ENCODE results near the gene ALS2.

Gene ALS2

GRCh38 chr2:201786471-201786870 is 5.7 kb upstream of the ALS2 start:
- no peak overlapping the region for H4K8ac ChIP-seq (ENCODE audit: low read length)
- no peak overlapping the region for H3K18ac ChIP-seq (ENCODE audit: low read depth in 1 of 2, low read length in 2 of 2)
- no peak overlapping the region for H2AK5ac ChIP-seq (ENCODE audit: low read length, severe bottlenecking)

GRCh38 chr2:201785135-201785534 is 4.4 kb upstream of the ALS2 start:
- Histone ChIP-seq H2BK12ac (ENCODE audit: low read length in 2 of 2) (no peak overlapping the region), H2BK15ac (ENCODE audit: low read depth, poor library complexity, severe bottlenecking) (no peak overlapping the region), H3K4me2 (ENCODE audit: low read length, poor library complexity, severe bottlenecking) (no peak overlapping the region), H3K4me3 (ENCODE audit: insufficient read depth in 1 of 2, low read depth in 1 of 2, low read length in 2 of 2) (no peak overlapping the region), H2BK120ac (ENCODE audit: low read depth, low read length) (no peak overlapping the region), H3K4ac (ENCODE audit: low read depth in 1 of 2, low read length in 2 of 2) (no peak overlapping the region), H3K18ac (ENCODE audit: low read depth in 1 of 2, low read length in 2 of 2) (no peak overlapping the region), H3K4me1 (ENCODE audit: control insufficient read depth, insufficient read depth, low read depth, low read length) (peaks cover 2% of the 10 kb centered on the region), H4K91ac (ENCODE audit: low read length) (no peak overlapping the region), H2BK5ac (ENCODE audit: low read depth, low read length, poor library complexity, severe bottlenecking) (no peak overlapping the region), H3K14ac (ENCODE audit: low read length in 2 of 2) (no peak overlapping the region), H3K9me3 (ENCODE audit: control insufficient read depth, low read length) (no peaks in the 10 kb centered on the region), H3K27ac (ENCODE audit: low read length, poor library complexity, severe bottlenecking) (no peak overlapping the region), H3K79me1 (replicated peaks; ENCODE audit: low read length, poor library complexity, severe bottlenecking) (no peaks in the 10 kb centered on the region), H4K8ac (ENCODE audit: low read length) (no peak overlapping the region), H2AK5ac (ENCODE audit: low read length, severe bottlenecking) (no peak overlapping the region), H3K23ac (ENCODE audit: low read length in 2 of 2) (no peak overlapping the region), H2AFZ (ENCODE audit: low read depth, low read length) (no peak overlapping the region), H3K9ac (ENCODE audit: low read length) (no peak overlapping the region), H3K27me3 (ENCODE audit: control insufficient read depth in 1 of 2, insufficient read depth in 1 of 2, low read length in 2 of 2) (peaks cover 0 to 4% of the 10 kb centered on the region in 2 experiments), H3K36me3 (ENCODE audit: control insufficient read depth in 1 of 2, insufficient read depth in 2 of 2, low read depth in 1 of 2, low read length in 2 of 2) (no peaks in the 10 kb centered on the region)
- WGBS, result 82% methylated on average over 4 of the region's 4 CpGs
- no peak for DNase-seq

More at GRCh38 chr2:201786471-201786870, 5.7 kb upstream of the ALS2 start:
- no peak overlapping the region for H3K4me3 ChIP-seq (ENCODE audit: insufficient read depth in 1 of 2, low read depth in 1 of 2, low read length in 2 of 2)
- no peak overlapping the region for H2AFZ ChIP-seq (ENCODE audit: low read depth, low read length)
- no peaks in the 10 kb centered on the region for H3K79me1 ChIP-seq (replicated peaks; ENCODE audit: low read length, poor library complexity, severe bottlenecking)
- H3K9me3 ChIP-seq (ENCODE audit: control insufficient read depth, low read length), result no peaks in the 10 kb centered on the region
- H2BK15ac ChIP-seq (ENCODE audit: low read depth, poor library complexity, severe bottlenecking), result no peak overlapping the region
- H2BK120ac ChIP-seq (ENCODE audit: low read depth, low read length), result no peak overlapping the region
- DNase-seq, result no peak
- no peak overlapping the region for H2BK5ac ChIP-seq (ENCODE audit: low read depth, low read length, poor library complexity, severe bottlenecking)
- H3K4me2 ChIP-seq (ENCODE audit: low read length, poor library complexity, severe bottlenecking), result no peak overlapping the region
- no peak overlapping the region for H4K91ac ChIP-seq (ENCODE audit: low read length)
- no peak overlapping the region for H3K14ac ChIP-seq (ENCODE audit: low read length in 2 of 2)
- H3K27ac ChIP-seq (ENCODE audit: low read length, poor library complexity, severe bottlenecking), result no peak overlapping the region
- no peak overlapping the region for H3K4ac ChIP-seq (ENCODE audit: low read depth in 1 of 2, low read length in 2 of 2)
- H2BK12ac ChIP-seq (ENCODE audit: low read length in 2 of 2), result no peak overlapping the region
- H3K27me3 ChIP-seq (ENCODE audit: control insufficient read depth in 1 of 2, insufficient read depth in 1 of 2, low read length in 2 of 2), result peaks cover 0 to 4% of the 10 kb centered on the region in 2 experiments
- H3K23ac ChIP-seq (ENCODE audit: low read length in 2 of 2), result no peak overlapping the region
- H3K4me1 ChIP-seq (ENCODE audit: control insufficient read depth, insufficient read depth, low read depth, low read length), result peaks cover 2% of the 10 kb centered on the region
- H3K9ac ChIP-seq (ENCODE audit: low read length), result no peak overlapping the region
- H3K36me3 ChIP-seq (ENCODE audit: control insufficient read depth in 1 of 2, insufficient read depth in 2 of 2, low read depth in 1 of 2, low read length in 2 of 2), result no peaks in the 10 kb centered on the region

- peaks cover 0 to 4% of the 10 kb centered on the region in 2 experiments for H3K27me3 ChIP-seq (ENCODE audit: control insufficient read depth in 1 of 2, insufficient read depth in 1 of 2, low read length in 2 of 2)
- H3K36me3 ChIP-seq (ENCODE audit: control insufficient read depth in 1 of 2, insufficient read depth in 2 of 2, low read depth in 1 of 2, low read length in 2 of 2), result no peaks in the 10 kb centered on the region
- H4K8ac ChIP-seq (ENCODE audit: low read length), result no peak overlapping the region
- H4K91ac ChIP-seq (ENCODE audit: low read length), result no peak overlapping the region
- H3K4me3 ChIP-seq (ENCODE audit: insufficient read depth in 1 of 2, low read depth in 1 of 2, low read length in 2 of 2), result no peak overlapping the region
- H3K23ac ChIP-seq (ENCODE audit: low read length in 2 of 2), result no peak overlapping the region
- H3K9me3 ChIP-seq (ENCODE audit: control insufficient read depth, low read length), result no peaks in the 10 kb centered on the region
- H3K79me1 ChIP-seq (replicated peaks; ENCODE audit: low read length, poor library complexity, severe bottlenecking), result no peaks in the 10 kb centered on the region
- no peak overlapping the region for H3K18ac ChIP-seq (ENCODE audit: low read depth in 1 of 2, low read length in 2 of 2)
- no peak overlapping the region for H3K9ac ChIP-seq (ENCODE audit: low read length)
- H3K4ac ChIP-seq (ENCODE audit: low read depth in 1 of 2, low read length in 2 of 2), result no peak overlapping the region
- H3K14ac ChIP-seq (ENCODE audit: low read length in 2 of 2), result no peak overlapping the region
- no peak overlapping the region for H2BK120ac ChIP-seq (ENCODE audit: low read depth, low read length)
- 87% methylated on average over 1 of the region's 1 CpG for WGBS
- no peak overlapping the region for H2BK5ac ChIP-seq (ENCODE audit: low read depth, low read length, poor library complexity, severe bottlenecking)
- no peak overlapping the region for H2BK15ac ChIP-seq (ENCODE audit: low read depth, poor library complexity, severe bottlenecking)
- H3K4me2 ChIP-seq (ENCODE audit: low read length, poor library complexity, severe bottlenecking), result no peak overlapping the region
- H2BK12ac ChIP-seq (ENCODE audit: low read length in 2 of 2), result no peak overlapping the region
- H2AFZ ChIP-seq (ENCODE audit: low read depth, low read length), result no peak overlapping the region
- no peak overlapping the region for H2AK5ac ChIP-seq (ENCODE audit: low read length, severe bottlenecking)
- H3K4me1 ChIP-seq (ENCODE audit: control insufficient read depth, insufficient read depth, low read depth, low read length), result peaks cover 2% of the 10 kb centered on the region
- no peak overlapping the region for H3K27ac ChIP-seq (ENCODE audit: low read length, poor library complexity, severe bottlenecking)
- DNase-seq, result no peak
Measured at GRCh38 chr2:201784563-201784962, 3.8 kb upstream of the ALS2 start.

- no peak overlapping the region for H3K23ac ChIP-seq (ENCODE audit: low read length in 2 of 2)
- peak overlapping the region; percentile 72 to 99 for H3K4me3 ChIP-seq (ENCODE audit: insufficient read depth in 1 of 2, low read depth in 1 of 2, low read length in 2 of 2)
- H3K9me3 ChIP-seq (ENCODE audit: control insufficient read depth, low read length), result no peaks in the 10 kb centered on the region
- H2BK5ac ChIP-seq (ENCODE audit: low read depth, low read length, poor library complexity, severe bottlenecking), result no peak overlapping the region
- H2BK120ac ChIP-seq (ENCODE audit: low read depth, low read length), result no peak overlapping the region
- no peak overlapping the region for H2BK12ac ChIP-seq (ENCODE audit: low read length in 2 of 2)
- H4K8ac ChIP-seq (ENCODE audit: low read length), result peak overlapping the region; percentile 87
- H2AFZ ChIP-seq (ENCODE audit: low read depth, low read length), result peak overlapping the region; percentile 89
- no peak overlapping the region for H2BK15ac ChIP-seq (ENCODE audit: low read depth, poor library complexity, severe bottlenecking)
- H2AK5ac ChIP-seq (ENCODE audit: low read length, severe bottlenecking), result no peak overlapping the region
- 17% methylated on average over 15 of the region's 15 CpGs for WGBS
- peaks cover 0 to 4% of the 10 kb centered on the region in 2 experiments for H3K27me3 ChIP-seq (ENCODE audit: control insufficient read depth in 1 of 2, insufficient read depth in 1 of 2, low read length in 2 of 2)
- peak overlapping the region; percentile 97 for H3K9ac ChIP-seq (ENCODE audit: low read length)
- no peaks in the 10 kb centered on the region for H3K36me3 ChIP-seq (ENCODE audit: control insufficient read depth in 1 of 2, insufficient read depth in 2 of 2, low read depth in 1 of 2, low read length in 2 of 2)
- peak overlapping the region; percentile 3 for H4K91ac ChIP-seq (ENCODE audit: low read length)
- H3K14ac ChIP-seq (ENCODE audit: low read length in 2 of 2), result no peak overlapping the region
- peak overlapping the region in 1 of 2 experiments; percentile 63 for H3K18ac ChIP-seq (ENCODE audit: low read depth in 1 of 2, low read length in 2 of 2)
- H3K79me1 ChIP-seq (replicated peaks; ENCODE audit: low read length, poor library complexity, severe bottlenecking), result no peaks in the 10 kb centered on the region
- H3K27ac ChIP-seq (ENCODE audit: low read length, poor library complexity, severe bottlenecking), result no peak overlapping the region
- H3K4me2 ChIP-seq (ENCODE audit: low read length, poor library complexity, severe bottlenecking), result peak overlapping the region; percentile 80
- no peak for DNase-seq
- peaks cover 2% of the 10 kb centered on the region for H3K4me1 ChIP-seq (ENCODE audit: control insufficient read depth, insufficient read depth, low read depth, low read length)
- H3K4ac ChIP-seq (ENCODE audit: low read depth in 1 of 2, low read length in 2 of 2), result no peak overlapping the region
Measured at GRCh38 chr2:201781557-201782051, 871 bp upstream of the ALS2 start.

Data from mesenchymal stem cell (in vitro differentiated cells and primary cell).